ENCODE results near the gene ASCC3.

Gene ASCC3

GRCh38 chr6:100464903-100465700 lies 416.0 kb downstream of the ASCC3 start, which contains the start of gene SIM1:
Gene SIM1 (minus strand): TSS chr6:100464921. CDS start chr6:100463468, 1,453 bp downstream.
- DNase-seq (ENCODE audit: low spot score) = no peak

- DNase-seq (ENCODE audit: low spot score) = no peak
Measured at GRCh38 chr6:100464162-100464851, 416.8 kb downstream of the ASCC3 start.

- no peak for DNase-seq (ENCODE audit: low spot score)
Measured at GRCh38 chr6:100463630-100464161, 417.4 kb downstream of the ASCC3 start.

GRCh38 chr6:100462706-100463629 lies 418.2 kb downstream of the ASCC3 start:
- no peak for DNase-seq (ENCODE audit: low spot score)

GRCh38 chr6:100461917-100462705 lies 419.0 kb downstream of the ASCC3 start:
- DNase-seq (ENCODE audit: low spot score) = no peak

GRCh38 chr6:100461278-100461916 lies 419.7 kb downstream of the ASCC3 start:
- no peak for DNase-seq (ENCODE audit: low spot score)

GRCh38 chr6:100460650-100461204 lies 420.4 kb downstream of the ASCC3 start:
- DNase-seq (ENCODE audit: low spot score) = no peak

GRCh38 chr6:100459592-100460184 lies 421.4 kb downstream of the ASCC3 start:
- DNase-seq (ENCODE audit: low spot score) = no peak

- no peak for DNase-seq (ENCODE audit: low spot score)
Measured at GRCh38 chr6:100458841-100459591, 422.1 kb downstream of the ASCC3 start.
